Nephron progenitor cell (in vitro differentiated cells): ENCODE data around the gene EMC9.

Experiments used
- DNase-seq: peaks from one replicate; pipeline ENCODE4 v3.0.0; 2021
- H3K27ac Mint-ChIP-seq: 2 replicates; pipeline ENCODE4 v1.8.0; 2021; ENCODE audit warnings: mild to moderate bottlenecking, moderate library complexity, mixed read lengths
- H3K27me3 Mint-ChIP-seq: 2 replicates; pipeline ENCODE4 v1.8.0; 2021; ENCODE audit warnings: mild to moderate bottlenecking, low read depth, mixed read lengths; ENCODE audit not compliant: poor library complexity
- H3K36me3 Mint-ChIP-seq: 2 replicates; pipeline ENCODE4 v1.8.0; 2021; ENCODE audit warnings: low read depth, mixed read lengths
- H3K4me1 Mint-ChIP-seq: 2 replicates; pipeline ENCODE4 v1.8.0; 2021; ENCODE audit warnings: mixed read lengths
- H3K4me3 Mint-ChIP-seq: 2 replicates; pipeline ENCODE4 v1.8.0; 2021; ENCODE audit warnings: mild to moderate bottlenecking, moderate library complexity, mixed read lengths
- H3K9me3 Mint-ChIP-seq: 2 replicates; pipeline ENCODE4 v1.8.0; 2021; ENCODE audit warnings: mild to moderate bottlenecking, moderate library complexity, mixed read lengths
- CTCF ChIP-seq: fragments of 200-600 bp; sonication (generic); IDR thresholded peaks from 2 replicates; pipeline ENCODE4 v1.5.0; 2021; ENCODE audit warnings: antibody characterized with exemption

EMC9 gene

GRCh38 chr14:24114532-24115421 is 26.6 kb downstream of the EMC9 start, which contains the start of the genes DCAF11 and NRL:
Gene DCAF11 (plus strand): TSS chr14:24114777. CDS start chr14:24115595, 818 bp downstream.
Gene NRL (minus strand): TSS chr14:24114949. CDS start chr14:24082848, 32,101 bp downstream.
- Mint-ChIP-seq H3K4me3 (peak within 1 kb of the TSS; percentile 98), H3K9me3 (no peaks in the 10 kb centered on the region), H3K27me3 (peaks cover 10% of the 10 kb centered on the region), H3K36me3 (peaks cover 33% of the 10 kb centered on the region), H3K4me1 (peaks cover 17% of the 10 kb centered on the region), H3K27ac (peak within 1 kb of the TSS; percentile 100)
- peak; percentile 98 for DNase-seq
- no peak for TF ChIP-seq CTCF

GRCh38 chr14:24113801-24114531 is 27.4 kb downstream of the EMC9 start:
- H3K36me3 Mint-ChIP-seq: peaks cover 25% of the 10 kb centered on the region
- H3K4me1 Mint-ChIP-seq: peaks cover 18% of the 10 kb centered on the region
- H3K9me3 Mint-ChIP-seq: no peaks in the 10 kb centered on the region
- peaks cover 10% of the 10 kb centered on the region for H3K27me3 Mint-ChIP-seq
- peak overlapping the region; percentile 100 for H3K27ac Mint-ChIP-seq
- H3K4me3 Mint-ChIP-seq: peak overlapping the region; percentile 98
- TF ChIP-seq CTCF: no peak
- DNase-seq: peak; percentile 74

GRCh38 chr14:24113379-24113800 is 28.0 kb downstream of the EMC9 start:
- Mint-ChIP-seq H3K27me3 (peaks cover 10% of the 10 kb centered on the region), H3K27ac (peak overlapping the region; percentile 100), H3K9me3 (no peaks in the 10 kb centered on the region), H3K4me3 (peak overlapping the region; percentile 98), H3K36me3 (peaks cover 19% of the 10 kb centered on the region), H3K4me1 (peaks cover 22% of the 10 kb centered on the region)
- no peak for TF ChIP-seq CTCF
- no peak for DNase-seq

- DNase-seq: no peak
- no peak for TF ChIP-seq CTCF
- no peaks in the 10 kb centered on the region for H3K36me3 Mint-ChIP-seq
- no peaks in the 10 kb centered on the region for H3K9me3 Mint-ChIP-seq
- H3K27ac Mint-ChIP-seq: no peak overlapping the region
- H3K4me3 Mint-ChIP-seq: no peak overlapping the region
- peaks cover 7% of the 10 kb centered on the region for H3K27me3 Mint-ChIP-seq
- H3K4me1 Mint-ChIP-seq: peaks cover 16% of the 10 kb centered on the region
These were observed 30.9 kb downstream of the EMC9 start for GRCh38 chr14:24110523-24110922.

- Mint-ChIP-seq H3K27me3 (peaks cover 4% of the 10 kb centered on the region), H3K4me1 (peaks cover 11% of the 10 kb centered on the region), H3K27ac (no peak overlapping the region), H3K4me3 (no peak overlapping the region), H3K36me3 (peaks cover 2% of the 10 kb centered on the region), H3K9me3 (peaks cover under 1% of the 10 kb centered on the region)
- TF ChIP-seq CTCF: no peak
- no peak for DNase-seq
These were observed 31.3 kb downstream of the EMC9 start for GRCh38 chr14:24110060-24110459.
